Measurements from ENCODE around the gene CALHM5.
A peak's percentile ranks its signal among the peaks of the same experiment; 100 is the strongest.

Gene CALHM5

GRCh38 chr6:116564921-116565872 lies 53.8 kb downstream of the CALHM5 start:
- no peak for TF ChIP-seq CTCF (conservative IDR thresholded peaks at IDR 0.05; ENCODE audit: low read depth, low read length)
- DNase-seq (ENCODE audit: low read depth): no peak
- H3K4me3 ChIP-seq (ENCODE audit: low read depth, low read length): peak overlapping the region; percentile 51

GRCh38 chr6:116568111-116568510 lies 56.7 kb downstream of the CALHM5 start:
- no peak for TF ChIP-seq CTCF (conservative IDR thresholded peaks at IDR 0.05; ENCODE audit: low read depth, low read length)
- no peak for DNase-seq (ENCODE audit: low read depth)
- H3K4me3 ChIP-seq (ENCODE audit: low read depth, low read length): no peak overlapping the region

GRCh38 chr6:116568821-116569755 lies 57.6 kb downstream of the CALHM5 start:
- DNase-seq (ENCODE audit: low read depth): no peak
- no peak overlapping the region for H3K4me3 ChIP-seq (ENCODE audit: low read depth, low read length)
- TF ChIP-seq CTCF (conservative IDR thresholded peaks at IDR 0.05; ENCODE audit: low read depth, low read length): no peak

GRCh38 chr6:116570856-116571682 lies 59.6 kb downstream of the CALHM5 start, which contains the start of gene RWDD1:
Gene RWDD1 (plus strand): TSS chr6:116571504. CDS start chr6:116571583, 79 bp downstream.
- no peak for TF ChIP-seq CTCF (conservative IDR thresholded peaks at IDR 0.05; ENCODE audit: low read depth, low read length)

GRCh38 chr6:116571683-116572000 lies 60.2 kb downstream of the CALHM5 start:
- H3K4me3 ChIP-seq (ENCODE audit: low read depth, low read length): peak overlapping the region; percentile 98
- no peak for TF ChIP-seq CTCF (conservative IDR thresholded peaks at IDR 0.05; ENCODE audit: low read depth, low read length)
- no peak for DNase-seq (ENCODE audit: low read depth)

More at GRCh38 chr6:116570856-116571682, 59.6 kb downstream of the CALHM5 start, which contains the start of gene RWDD1:
- DNase-seq (ENCODE audit: low read depth): peak; percentile 100
- H3K4me3 ChIP-seq (ENCODE audit: low read depth, low read length): peak within 1 kb of the TSS; percentile 98

- peak overlapping the region; percentile 98 for H3K4me3 ChIP-seq (ENCODE audit: low read depth, low read length)
- no peak for TF ChIP-seq CTCF (conservative IDR thresholded peaks at IDR 0.05; ENCODE audit: low read depth, low read length)
- peak; percentile 61 for DNase-seq (ENCODE audit: low read depth)
Observed at GRCh38 chr6:116572162-116572561, 60.7 kb downstream of the CALHM5 start.

All from choroid plexus epithelial cell (primary cell).